Measurements from ENCODE around the gene PTPN12.
"Not testable (repeated sequence)": the region's sequence is repeated elsewhere in the genome, so short reads cannot be mapped to it uniquely, and the experiment has no call there.

The PTPN12 gene

GRCh38 chr7:77536413-77537135 is 521 bp upstream of the PTPN12 start:
- peaks cover 3% of the 10 kb centered on the region for H3K27me3 Mint-ChIP-seq (ENCODE audit: low read depth, poor library complexity)
- H3K27ac Mint-ChIP-seq: peak overlapping the region; percentile 75
- peak overlapping the region; percentile 97 for H3K4me3 Mint-ChIP-seq
- H3K36me3 Mint-ChIP-seq (ENCODE audit: low read depth): peaks cover 24% of the 10 kb centered on the region
- peaks cover 29% of the 10 kb centered on the region for H3K9me3 Mint-ChIP-seq
- H3K4me1 Mint-ChIP-seq: peaks cover 40% of the 10 kb centered on the region
- peak; percentile 99 for DNase-seq
- TF ChIP-seq, protein P1, sequence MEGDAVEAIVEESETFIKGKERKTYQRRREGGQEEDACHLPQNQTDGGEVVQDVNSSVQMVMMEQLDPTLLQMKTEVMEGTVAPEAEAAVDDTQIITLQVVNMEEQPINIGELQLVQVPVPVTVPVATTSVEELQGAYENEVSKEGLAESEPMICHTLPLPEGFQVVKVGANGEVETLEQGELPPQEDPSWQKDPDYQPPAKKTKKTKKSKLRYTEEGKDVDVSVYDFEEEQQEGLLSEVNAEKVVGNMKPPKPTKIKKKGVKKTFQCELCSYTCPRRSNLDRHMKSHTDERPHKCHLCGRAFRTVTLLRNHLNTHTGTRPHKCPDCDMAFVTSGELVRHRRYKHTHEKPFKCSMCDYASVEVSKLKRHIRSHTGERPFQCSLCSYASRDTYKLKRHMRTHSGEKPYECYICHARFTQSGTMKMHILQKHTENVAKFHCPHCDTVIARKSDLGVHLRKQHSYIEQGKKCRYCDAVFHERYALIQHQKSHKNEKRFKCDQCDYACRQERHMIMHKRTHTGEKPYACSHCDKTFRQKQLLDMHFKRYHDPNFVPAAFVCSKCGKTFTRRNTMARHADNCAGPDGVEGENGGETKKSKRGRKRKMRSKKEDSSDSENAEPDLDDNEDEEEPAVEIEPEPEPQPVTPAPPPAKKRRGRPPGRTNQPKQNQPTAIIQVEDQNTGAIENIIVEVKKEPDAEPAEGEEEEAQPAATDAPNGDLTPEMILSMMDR (IDR thresholded peaks at IDR 0.05): no peak

GRCh38 chr7:77537778-77538280 is 734 bp downstream of the PTPN12 start:
- DNase-seq: peak; percentile 52
- peaks cover 23% of the 10 kb centered on the region for H3K36me3 Mint-ChIP-seq (ENCODE audit: low read depth)
- H3K27me3 Mint-ChIP-seq (ENCODE audit: low read depth, poor library complexity): peaks cover 3% of the 10 kb centered on the region
- peaks cover 47% of the 10 kb centered on the region for H3K4me1 Mint-ChIP-seq
- TF ChIP-seq, protein P1 (IDR thresholded peaks at IDR 0.05): no peak
- peak overlapping the region; percentile 99 for H3K27ac Mint-ChIP-seq
- H3K4me3 Mint-ChIP-seq: peak overlapping the region; percentile 97
- H3K9me3 Mint-ChIP-seq: peaks cover 21% of the 10 kb centered on the region

GRCh38 chr7:77538281-77539212 is 1.5 kb downstream of the PTPN12 start:
- H3K9me3 Mint-ChIP-seq: peaks cover 20% of the 10 kb centered on the region
- TF ChIP-seq, protein P1 (IDR thresholded peaks at IDR 0.05): no peak
- peaks cover 29% of the 10 kb centered on the region for H3K36me3 Mint-ChIP-seq (ENCODE audit: low read depth)
- peak overlapping the region; percentile 97 for H3K4me3 Mint-ChIP-seq
- peaks cover 47% of the 10 kb centered on the region for H3K4me1 Mint-ChIP-seq
- peaks cover 3% of the 10 kb centered on the region for H3K27me3 Mint-ChIP-seq (ENCODE audit: low read depth, poor library complexity)
- peak overlapping the region; percentile 99 for H3K27ac Mint-ChIP-seq
- peak; percentile 64 for DNase-seq

- Mint-ChIP-seq H3K4me3 (peak overlapping the region; percentile 97), H3K9me3 (peaks cover 8% of the 10 kb centered on the region), H3K36me3 (ENCODE audit: low read depth) (peaks cover 35% of the 10 kb centered on the region), H3K27ac (no peak overlapping the region), H3K4me1 (peaks cover 47% of the 10 kb centered on the region), H3K27me3 (ENCODE audit: low read depth, poor library complexity) (peaks cover 2% of the 10 kb centered on the region)
- TF ChIP-seq, protein P1 (IDR thresholded peaks at IDR 0.05): no peak
- no peak for DNase-seq
Measured at GRCh38 chr7:77540402-77540822, 3.3 kb downstream of the PTPN12 start.

GRCh38 chr7:77540993-77541392 is 3.9 kb downstream of the PTPN12 start:
- Mint-ChIP-seq H3K36me3 (ENCODE audit: low read depth) (peaks cover 30% of the 10 kb centered on the region), H3K4me1 (peaks cover 42% of the 10 kb centered on the region), H3K4me3 (peak overlapping the region; percentile 23)
- not testable (repeated sequence) for H3K27me3 Mint-ChIP-seq (ENCODE audit: low read depth, poor library complexity); H3K27ac Mint-ChIP-seq; DNase-seq; H3K9me3 Mint-ChIP-seq

DNA sequence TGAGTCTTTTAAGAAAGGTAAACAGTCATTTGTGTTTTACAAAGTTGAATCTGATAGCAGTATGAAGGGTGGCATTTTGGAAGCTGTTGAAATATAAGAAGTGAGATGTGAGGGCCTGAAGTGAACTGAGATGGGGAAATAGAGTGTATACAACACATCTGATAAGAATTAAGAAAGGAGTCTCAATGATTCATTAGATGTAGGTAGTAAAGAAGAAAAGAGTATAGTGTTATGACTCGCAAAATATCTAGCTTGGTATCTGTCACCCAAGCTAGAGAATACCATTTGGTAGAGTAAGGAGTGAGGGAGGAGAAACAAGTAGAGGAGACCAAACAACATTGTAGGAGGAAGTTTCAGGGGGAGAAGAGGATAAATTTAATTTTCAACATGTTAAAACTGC is 5.3 kb downstream of the PTPN12 start:
- no peak for DNase-seq
- Mint-ChIP-seq H3K36me3 (ENCODE audit: low read depth) (peaks cover 34% of the 10 kb centered on the region), H3K27me3 (ENCODE audit: low read depth, poor library complexity) (no peaks in the 10 kb centered on the region), H3K9me3 (no peaks in the 10 kb centered on the region), H3K27ac (no peak overlapping the region), H3K4me3 (no peak overlapping the region), H3K4me1 (peaks cover 42% of the 10 kb centered on the region)
- TF ChIP-seq, protein P1 (IDR thresholded peaks at IDR 0.05): no peak
